ENCODE data around the gene VSIG4. TPM values are rescaled to one million over a fixed set of nuclear protein-coding genes. Genes with fewer than 3 reads are reported as not detected.

VSIG4 gene
- total RNA-seq, 4 donors from 2014 or later = 22.3 to 253 (median 97.0) TPM

- Histone ChIP-seq H3K9me3 (no peaks in the 10 kb centered on the region), H3K36me3 (no peaks in the 10 kb centered on the region), H3K27ac (no peak overlapping the region), H3K27me3 (no peaks in the 10 kb centered on the region), H3K4me3 (no peak overlapping the region), H3K4me1 (no peaks in the 10 kb centered on the region)
- no peak for ATAC-seq
- WGBS, 2 donors (ENCODE audit: low coverage in 1 of 2) = 58 to 63% methylated on average over 2 to 4 of the region's 11 CpGs
- TF ChIP-seq EP300 (IDR thresholded peaks at IDR 0.05) (no peak), CTCF (IDR thresholded peaks at IDR 0.05) (no peak), POLR2A (IDR thresholded peaks at IDR 0.05) (no peak), POLR2AphosphoS5 (IDR thresholded peaks at IDR 0.05) (no peak)
Observed at GRCh38 chrX:66002824-66003680, 36.8 kb downstream of the VSIG4 start.

GRCh38 chrX:66001596-66001995, 38.3 kb downstream of the VSIG4 start:
- TF ChIP-seq POLR2A (IDR thresholded peaks at IDR 0.05) (no peak), CTCF (IDR thresholded peaks at IDR 0.05) (no peak), POLR2AphosphoS5 (IDR thresholded peaks at IDR 0.05) (no peak), EP300 (IDR thresholded peaks at IDR 0.05) (no peak)
- H3K27me3 ChIP-seq = no peaks in the 10 kb centered on the region
- H3K27ac ChIP-seq = no peak overlapping the region
- no peaks in the 10 kb centered on the region for H3K4me1 ChIP-seq
- H3K36me3 ChIP-seq = no peaks in the 10 kb centered on the region
- no peaks in the 10 kb centered on the region for H3K9me3 ChIP-seq
- no peak overlapping the region for H3K4me3 ChIP-seq
- ATAC-seq = no peak

GRCh38 chrX:66000628-66001272, 39.1 kb downstream of the VSIG4 start:
- Histone ChIP-seq H3K9me3 (no peaks in the 10 kb centered on the region), H3K4me3 (no peak overlapping the region), H3K27me3 (no peaks in the 10 kb centered on the region), H3K4me1 (no peaks in the 10 kb centered on the region), H3K27ac (no peak overlapping the region), H3K36me3 (no peaks in the 10 kb centered on the region)
- TF ChIP-seq POLR2A (IDR thresholded peaks at IDR 0.05) (no peak), EP300 (IDR thresholded peaks at IDR 0.05) (no peak), CTCF (IDR thresholded peaks at IDR 0.05) (no peak), POLR2AphosphoS5 (IDR thresholded peaks at IDR 0.05) (no peak)
- no peak for ATAC-seq
- 14 to 60% methylated on average over 2 of the region's 3 CpGs for WGBS, 2 donors (ENCODE audit: low coverage in 1 of 2)

- H3K27ac ChIP-seq = no peak overlapping the region
- WGBS, 2 donors (ENCODE audit: low coverage in 1 of 2) = 17 to 20% methylated on average over 1 of the region's 1 CpG
- H3K9me3 ChIP-seq = no peaks in the 10 kb centered on the region
- TF ChIP-seq CTCF (IDR thresholded peaks at IDR 0.05) (no peak), POLR2AphosphoS5 (IDR thresholded peaks at IDR 0.05) (no peak), EP300 (IDR thresholded peaks at IDR 0.05) (no peak), POLR2A (IDR thresholded peaks at IDR 0.05) (no peak)
- no peak for ATAC-seq
- H3K36me3 ChIP-seq = no peaks in the 10 kb centered on the region
- no peaks in the 10 kb centered on the region for H3K27me3 ChIP-seq
- H3K4me3 ChIP-seq = no peak overlapping the region
- no peaks in the 10 kb centered on the region for H3K4me1 ChIP-seq
Observed at GRCh38 chrX:66000178-66000577, 39.7 kb downstream of the VSIG4 start.

Measured in gastroesophageal sphincter (tissue), 4 donors.